DOHH2 (cell line): ENCODE data around the gene CRYBA1.

ENCODE experiments used
- H3F3A ChIP-seq: fragments of 200-600 bp; sonication (generic), shearing (Covaris generic); 2 replicates; pipeline ENCODE4 v1.6.0; 2016; ENCODE audit warnings: antibody characterized with exemption, mild to moderate bottlenecking; ENCODE audit not compliant: control insufficient read depth, insufficient read depth
- H3K27ac ChIP-seq: fragments of 200-600 bp; sonication (generic); 2 replicates; pipeline ENCODE4 v1.5.1; 2014; ENCODE audit warnings: low read depth, mild to moderate bottlenecking, low read length, moderate library complexity
- H3K27me3 ChIP-seq: fragments of 200-600 bp; sonication (generic); 2 replicates; pipeline ENCODE4 v1.6.1; 2014; ENCODE audit warnings: mild to moderate bottlenecking, low read length, mixed read lengths; ENCODE audit not compliant: control insufficient read depth
- H3K36me3 ChIP-seq: fragments of 200-600 bp; sonication (generic); 2 replicates; pipeline ENCODE4 v1.6.1; 2014; ENCODE audit warnings: mild to moderate bottlenecking, low read length, moderate library complexity, mixed read lengths; ENCODE audit not compliant: control insufficient read depth
- H3K4me1 ChIP-seq: fragments of 200-600 bp; sonication (generic); 2 replicates; pipeline ENCODE4 v1.6.1; 2014; ENCODE audit warnings: mild to moderate bottlenecking, low read length, mixed read lengths; ENCODE audit not compliant: control insufficient read depth
- H3K4me2 ChIP-seq: fragments of 200-600 bp; sonication (generic); 2 replicates; pipeline ENCODE4 v1.6.0; 2014; ENCODE audit warnings: mild to moderate bottlenecking, low read length, moderate library complexity
- H3K4me3 ChIP-seq: fragments of 200-600 bp; sonication (generic); 2 replicates; pipeline ENCODE4 v1.5.1; 2014; ENCODE audit warnings: mild to moderate bottlenecking, low read length, mixed read lengths
- H3K79me2 ChIP-seq: fragments of 200-600 bp; sonication (generic); 2 replicates; pipeline ENCODE4 v1.6.1; 2014; ENCODE audit warnings: mild to moderate bottlenecking, low read length, mixed read lengths; ENCODE audit not compliant: control insufficient read depth
- H3K9me2 ChIP-seq: fragments of 200-600 bp; sonication (generic); replicated peaks from 2 replicates; pipeline ENCODE4 v1.6.1; 2014; ENCODE audit warnings: mild to moderate bottlenecking, low read length, mixed read lengths; ENCODE audit not compliant: control insufficient read depth
- H3K9me3 ChIP-seq: fragments of 200-600 bp; sonication (generic); 2 replicates; pipeline ENCODE4 v1.6.1; 2014; ENCODE audit warnings: antibody characterized with exemption, low read length, mixed read lengths; ENCODE audit not compliant: control insufficient read depth, insufficient read depth
- H4K20me1 ChIP-seq: fragments of 200-600 bp; sonication (generic); 2 replicates; pipeline ENCODE4 v1.6.0; 2014; ENCODE audit warnings: low read depth, mild to moderate bottlenecking, antibody characterized with exemption, low read length, moderate library complexity; ENCODE audit not compliant: control insufficient read depth, insufficient read depth
- EZH2phosphoT487 ChIP-seq: fragments of 200-600 bp; sonication (generic); IDR thresholded peaks from 2 replicates; pipeline ENCODE4 v1.6.1; 2017; ENCODE audit warnings: borderline replicate concordance, mild to moderate bottlenecking, antibody characterized with exemption, low read length, moderate library complexity, mixed read lengths
- TF ChIP-seq, protein P1 (sequence below): fragments of 200-600 bp; sonication (generic); IDR thresholded peaks from one replicate; pipeline ENCODE4 v1.5.1; 2014; ENCODE audit warnings: antibody characterized with exemption, mild to moderate bottlenecking, low read depth, low read length; ENCODE audit not compliant: poor library complexity, severe bottlenecking

The CRYBA1 gene

GRCh38 chr17:29212681-29213121 lies 34.0 kb upstream of the CRYBA1 start:
- H3K4me3 ChIP-seq = no peak overlapping the region
- no peaks in the 10 kb centered on the region for H4K20me1 ChIP-seq
- no peak for TF ChIP-seq EZH2phosphoT487
- TF ChIP-seq, protein P1, sequence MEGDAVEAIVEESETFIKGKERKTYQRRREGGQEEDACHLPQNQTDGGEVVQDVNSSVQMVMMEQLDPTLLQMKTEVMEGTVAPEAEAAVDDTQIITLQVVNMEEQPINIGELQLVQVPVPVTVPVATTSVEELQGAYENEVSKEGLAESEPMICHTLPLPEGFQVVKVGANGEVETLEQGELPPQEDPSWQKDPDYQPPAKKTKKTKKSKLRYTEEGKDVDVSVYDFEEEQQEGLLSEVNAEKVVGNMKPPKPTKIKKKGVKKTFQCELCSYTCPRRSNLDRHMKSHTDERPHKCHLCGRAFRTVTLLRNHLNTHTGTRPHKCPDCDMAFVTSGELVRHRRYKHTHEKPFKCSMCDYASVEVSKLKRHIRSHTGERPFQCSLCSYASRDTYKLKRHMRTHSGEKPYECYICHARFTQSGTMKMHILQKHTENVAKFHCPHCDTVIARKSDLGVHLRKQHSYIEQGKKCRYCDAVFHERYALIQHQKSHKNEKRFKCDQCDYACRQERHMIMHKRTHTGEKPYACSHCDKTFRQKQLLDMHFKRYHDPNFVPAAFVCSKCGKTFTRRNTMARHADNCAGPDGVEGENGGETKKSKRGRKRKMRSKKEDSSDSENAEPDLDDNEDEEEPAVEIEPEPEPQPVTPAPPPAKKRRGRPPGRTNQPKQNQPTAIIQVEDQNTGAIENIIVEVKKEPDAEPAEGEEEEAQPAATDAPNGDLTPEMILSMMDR = no peak
- H3K9me3 ChIP-seq = no peaks in the 10 kb centered on the region
- peaks cover 6% of the 10 kb centered on the region; the same call in 1 of the 2 replicates for H3K4me1 ChIP-seq
- H3F3A ChIP-seq = no peaks in the 10 kb centered on the region
- H3K36me3 ChIP-seq = no peaks in the 10 kb centered on the region
- no peak overlapping the region for H3K4me2 ChIP-seq
- no peak overlapping the region for H3K27ac ChIP-seq
- H3K9me2 ChIP-seq = no peaks in the 10 kb centered on the region
- H3K79me2 ChIP-seq = no peaks in the 10 kb centered on the region
- H3K27me3 ChIP-seq = no peaks in the 10 kb centered on the region; the same call in none of the 2 replicates

DNA sequence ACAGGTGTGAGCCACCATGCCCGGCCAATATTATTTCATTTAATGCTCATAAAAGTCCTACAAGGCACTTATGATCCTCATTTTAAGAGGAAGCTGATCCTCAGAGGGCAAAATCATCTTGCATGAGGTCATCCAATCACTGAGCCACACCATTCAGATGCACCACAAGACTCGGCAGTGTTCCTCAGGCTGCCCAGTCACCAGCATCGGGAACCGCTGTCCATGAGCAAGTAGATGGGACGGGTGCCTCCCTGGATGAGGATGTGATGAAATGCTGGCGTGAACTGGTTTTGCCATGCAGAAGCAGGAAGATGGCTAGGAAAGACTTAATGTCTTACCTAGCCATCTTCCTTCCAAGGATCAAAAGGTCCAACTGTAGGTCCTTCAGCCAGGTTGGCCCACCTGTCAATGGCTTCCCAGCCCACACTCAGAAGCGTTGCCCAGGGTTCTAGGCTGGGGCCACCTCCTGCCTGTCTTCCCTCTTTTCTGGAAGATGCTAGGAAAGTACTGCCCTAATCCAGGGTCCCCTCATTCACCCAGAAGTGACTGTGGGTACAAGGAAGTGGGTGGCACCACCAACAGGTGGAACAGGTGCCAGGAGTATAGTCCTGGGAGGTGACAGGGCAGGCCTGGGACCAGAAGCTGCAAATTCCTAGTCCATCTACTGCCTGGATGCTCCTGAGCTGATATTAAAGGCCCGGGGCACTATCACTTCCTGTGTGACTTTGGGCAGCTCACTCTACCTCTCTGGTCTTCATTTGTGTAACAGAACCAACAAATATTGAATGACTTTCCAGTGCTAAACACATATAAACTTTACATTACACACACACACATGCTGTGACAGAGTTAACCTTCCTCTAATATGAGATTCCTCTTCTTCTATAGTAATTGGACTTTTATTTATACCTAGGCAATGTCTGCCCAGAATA lies 32.2 kb upstream of the CRYBA1 start:
- Histone ChIP-seq H3K9me2 (no peaks in the 10 kb centered on the region), H4K20me1 (no peaks in the 10 kb centered on the region), H3K4me3 (no peak overlapping the region), H3K27me3 (no peaks in the 10 kb centered on the region; the same call in none of the 2 replicates), H3K4me2 (no peak overlapping the region), H3K27ac (no peak overlapping the region), H3K9me3 (no peaks in the 10 kb centered on the region), H3K36me3 (no peaks in the 10 kb centered on the region), H3F3A (no peaks in the 10 kb centered on the region), H3K79me2 (no peaks in the 10 kb centered on the region), H3K4me1 (peaks cover 11% of the 10 kb centered on the region)
- TF ChIP-seq, protein P1 = no peak
- TF ChIP-seq EZH2phosphoT487 = no peak

- Histone ChIP-seq H3K4me2 (no peak overlapping the region), H3K4me1 (peaks cover 15% of the 10 kb centered on the region), H3K79me2 (no peaks in the 10 kb centered on the region), H3K4me3 (no peak overlapping the region), H3K9me2 (no peaks in the 10 kb centered on the region), H3K36me3 (no peaks in the 10 kb centered on the region), H3K27ac (no peak overlapping the region), H4K20me1 (no peaks in the 10 kb centered on the region), H3K9me3 (no peaks in the 10 kb centered on the region), H3F3A (no peaks in the 10 kb centered on the region), H3K27me3 (no peaks in the 10 kb centered on the region; the same call in none of the 2 replicates)
- no peak for TF ChIP-seq EZH2phosphoT487
- TF ChIP-seq, protein P1 = no peak
Measured at GRCh38 chr17:29215174-29215573, 31.5 kb upstream of the CRYBA1 start.
